H1 (cell line): ENCODE data around the gene UBQLN4. TPM values are rescaled to one million over a fixed set of nuclear protein-coding genes. Genes with fewer than 3 reads are reported as not detected.

Experiments
- CTCF ChIA-PET: fragments of 300-600 bp; sonication (Branson Sonifier 250); formaldehyde crosslinking; loops from one replicate; lab custom pipeline; 2021; ENCODE audit not compliant: partially characterized antibody; lab: Charles Lee
- POLR2A ChIA-PET: fragments of 300-600 bp; sonication (Branson Sonifier 250); formaldehyde crosslinking; loops from one replicate; lab custom pipeline; 2021; ENCODE audit warnings: inconsistent platforms; ENCODE audit not compliant: partially characterized antibody; lab: Charles Lee
- DNase-seq, 2 experiments: peaks; one replicate each; pipeline versions ENCODE4 v3.0.0 to v3.0.0-alpha.2; 2010 to 2022; ENCODE audit warnings: low spot score in 2 of 2, low read depth in 1 of 2, mixed read lengths in 1 of 2
- FAIRE-seq: peaks from 2 replicates; lab custom pipeline; 2011; peaks lifted over from hg19 to GRCh38; lab: Jason Lieb, UNC
- H2AFZ ChIP-seq: 2 replicates; pipeline ENCODE4 v1.8.1; 2012; ENCODE audit warnings: low read length, inconsistent platforms
- H2AK5ac ChIP-seq: 2 replicates; pipeline ENCODE4 v1.6.1; 2013; ENCODE audit warnings: low read depth, low read length
- H2BK120ac ChIP-seq: replicated peaks from 2 replicates; pipeline ENCODE3; 2013; ENCODE audit warnings: low read depth, low read length, inconsistent platforms
- H2BK12ac ChIP-seq: 2 replicates; pipeline ENCODE4 v1.6.1; 2013; ENCODE audit warnings: low read depth, low read length
- H2BK15ac ChIP-seq: 2 replicates; pipeline ENCODE4 v1.6.1; 2013; ENCODE audit warnings: low read length
- H2BK20ac ChIP-seq: 2 replicates; pipeline ENCODE4 v1.6.1; 2013; ENCODE audit warnings: low read length
- H2BK5ac ChIP-seq: 2 replicates; pipeline ENCODE4 v1.6.1; 2013; ENCODE audit warnings: low read depth, low read length
- H3K14ac ChIP-seq: 2 replicates; pipeline ENCODE4 v1.6.1; 2013; ENCODE audit warnings: inconsistent platforms; ENCODE audit not compliant: insufficient read length
- H3K18ac ChIP-seq: 2 replicates; pipeline ENCODE4 v1.6.1; 2013; ENCODE audit warnings: low read length; ENCODE audit errors: extremely low read depth
- H3K23ac ChIP-seq: 2 replicates; pipeline ENCODE4 v1.6.1; 2013; ENCODE audit warnings: inconsistent platforms; ENCODE audit not compliant: insufficient read length
- H3K23me2 ChIP-seq: 2 replicates; pipeline ENCODE4 v1.6.1; 2013; ENCODE audit warnings: low read depth, low read length
- H3K27ac ChIP-seq: 2 replicates; pipeline ENCODE4 v1.6.1; 2011; ENCODE audit warnings: low read depth, low read length, inconsistent platforms
- H3K27me3 ChIP-seq, 4 experiments: replicated peaks in 1 of 4; 1 replicate in 1 of 4; 2 replicates in 3 of 4; pipeline versions ENCODE4 v1.6.1 to v1.8.1; 2011 to 2013; ENCODE audit warnings: low read length in 3 of 4, mild to moderate bottlenecking in 3 of 4, inconsistent platforms in 2 of 4, mixed read lengths in 2 of 4, moderate library complexity in 1 of 4; ENCODE audit not compliant: control insufficient read depth in 3 of 4, insufficient read depth in 3 of 4; ENCODE audit errors: extremely low read depth in 1 of 4
- H3K36me3 ChIP-seq, 4 experiments: 2 replicates each; pipeline versions ENCODE4 v1.6.1 to v1.8.1; 2011 to 2013; ENCODE audit warnings: mild to moderate bottlenecking in 4 of 4, low read length in 3 of 4, moderate library complexity in 2 of 4, control low read depth in 1 of 4, inconsistent platforms in 1 of 4; ENCODE audit not compliant: insufficient read depth in 4 of 4, control insufficient read depth in 2 of 4
- H3K4ac ChIP-seq: replicated peaks from 2 replicates; pipeline ENCODE3; 2013; ENCODE audit warnings: low read length, low read depth, mixed read lengths, inconsistent platforms; ENCODE audit not compliant: insufficient read length
- H3K4me1 ChIP-seq, 4 experiments: replicated peaks in 1 of 4; 1 replicate in 1 of 4; 2 replicates in 3 of 4; pipeline versions ENCODE4 v1.6.1 to v1.8.1; 2011 to 2013; ENCODE audit warnings: low read length in 3 of 4, inconsistent platforms in 2 of 4, mixed read lengths in 1 of 4; ENCODE audit not compliant: insufficient read depth in 4 of 4, control insufficient read depth in 3 of 4
- H3K4me2 ChIP-seq, 2 experiments: 2 replicates each; pipeline versions ENCODE4 v1.6.1 to v1.8.1; 2011 to 2013; ENCODE audit warnings: low read depth in 2 of 2, low read length in 2 of 2, control low read depth in 1 of 2, inconsistent platforms in 1 of 2, mild to moderate bottlenecking in 1 of 2; ENCODE audit not compliant: insufficient read depth in 1 of 2
- H3K4me3 ChIP-seq, 4 experiments: fragments of 200-600, 300-600 bp in 1 of 4; sonication (generic), shearing (Covaris generic), sonication (Bioruptor Twin) in 1 of 4; 2 replicates each; pipeline versions ENCODE4 v1.5.1 to v1.8.1; 2011 to 2016; ENCODE audit warnings: low read length in 4 of 4, low read depth in 3 of 4, control low read depth in 2 of 4, inconsistent platforms in 2 of 4, mild to moderate bottlenecking in 2 of 4, mixed read lengths in 1 of 4, moderate library complexity in 1 of 4; ENCODE audit not compliant: insufficient read depth in 2 of 4; ENCODE audit errors: extremely low read depth in 1 of 4
- H3K56ac ChIP-seq: replicated peaks from 2 replicates; pipeline ENCODE3; 2013; ENCODE audit warnings: low read depth, mild to moderate bottlenecking, mixed read lengths, low read length, inconsistent platforms; ENCODE audit not compliant: insufficient read length
- H3K79me1 ChIP-seq: 2 replicates; pipeline ENCODE4 v1.6.1; 2013; ENCODE audit warnings: low read depth, low read length, control low read depth
- H3K79me2 ChIP-seq, 2 experiments: 2 replicates each; pipeline versions ENCODE4 v1.6.1 to v1.8.1; 2012 to 2013; ENCODE audit warnings: low read length in 2 of 2, mild to moderate bottlenecking in 2 of 2, inconsistent platforms in 1 of 2; ENCODE audit not compliant: insufficient read depth in 2 of 2, control insufficient read depth in 1 of 2
- H3K9ac ChIP-seq, 4 experiments: replicated peaks in 1 of 4; 1 replicate in 1 of 4; 2 replicates in 3 of 4; pipeline versions ENCODE4 v1.6.1 to v1.8.1; 2011 to 2013; ENCODE audit warnings: low read depth in 3 of 4, low read length in 3 of 4, control low read depth in 2 of 4, mild to moderate bottlenecking in 2 of 4, moderate library complexity in 2 of 4, inconsistent platforms in 1 of 4; ENCODE audit errors: extremely low read depth in 1 of 4
- H3K9me3 ChIP-seq, 2 experiments: 2 replicates each; pipeline versions ENCODE4 v1.6.1 to v1.8.1; 2012 to 2013; ENCODE audit warnings: mild to moderate bottlenecking in 2 of 2, moderate library complexity in 2 of 2, control low read depth in 1 of 2, inconsistent platforms in 1 of 2, low read depth in 1 of 2, low read length in 1 of 2, mixed read lengths in 1 of 2; ENCODE audit not compliant: insufficient read depth in 2 of 2
- H4K20me1 ChIP-seq, 2 experiments: replicated peaks in 1 of 2; 2 replicates each; pipeline versions ENCODE3 to v1.8.1; 2011 to 2013; ENCODE audit warnings: inconsistent platforms in 2 of 2, low read length in 2 of 2, mild to moderate bottlenecking in 1 of 2; ENCODE audit not compliant: insufficient read depth in 2 of 2, control insufficient read depth in 1 of 2
- H4K5ac ChIP-seq: 2 replicates; pipeline ENCODE4 v1.6.1; 2013; ENCODE audit warnings: low read length, low read depth, mixed read lengths, inconsistent platforms; ENCODE audit not compliant: insufficient read length
- H4K8ac ChIP-seq: 2 replicates; pipeline ENCODE4 v1.8.0; 2013; ENCODE audit warnings: mild to moderate bottlenecking, moderate library complexity, low read length, inconsistent platforms; ENCODE audit not compliant: insufficient read depth; ENCODE audit errors: extremely low read depth
- H4K91ac ChIP-seq: replicated peaks from 2 replicates; pipeline ENCODE3; 2013; ENCODE audit warnings: low read length, mixed read lengths, inconsistent platforms; ENCODE audit not compliant: insufficient read length
- ASH2L ChIP-seq: fragments of 200-600, 300-600 bp; sonication (generic); IDR thresholded peaks from one replicate; pipeline ENCODE4 v1.7.1; 2017; ENCODE audit warnings: low read length
- BRCA1 ChIP-seq: IDR thresholded peaks from 2 replicates; pipeline ENCODE4 v1.6.1; 2012; ENCODE audit warnings: low read depth, low read length, improper control_type of control experiment
- CHD1 ChIP-seq: IDR thresholded peaks from 2 replicates; pipeline ENCODE4 v1.6.1; 2012; ENCODE audit warnings: low read depth, low read length, improper control_type of control experiment
- EGR1 ChIP-seq: IDR thresholded peaks from 2 replicates; pipeline ENCODE4 v1.6.1; 2011; ENCODE audit warnings: low read depth, low read length, borderline replicate concordance
- NRF1 ChIP-seq: IDR thresholded peaks from 2 replicates; pipeline ENCODE4 v1.6.1; 2011; ENCODE audit warnings: mild to moderate bottlenecking, low read depth, low read length, improper control_type of control experiment
- POU5F1 ChIP-seq: IDR thresholded peaks from 2 replicates; pipeline ENCODE4 v1.6.1; 2011; ENCODE audit warnings: low read depth, mild to moderate bottlenecking, low read length, moderate library complexity
- RBBP5 ChIP-seq: IDR thresholded peaks from 2 replicates; pipeline ENCODE4 v1.7.1; 2012; ENCODE audit warnings: low read depth, mild to moderate bottlenecking, inconsistent platforms, low read length, moderate library complexity, borderline replicate concordance
- RXRA ChIP-seq: IDR thresholded peaks from 2 replicates; pipeline ENCODE4 v1.6.1; 2011; ENCODE audit warnings: low read depth, mild to moderate bottlenecking, low read length, moderate library complexity; ENCODE audit not compliant: insufficient read depth
- SP4 ChIP-seq: IDR thresholded peaks from 2 replicates; pipeline ENCODE4 v1.6.1; 2012; ENCODE audit warnings: low read length, inconsistent platforms
- SRF ChIP-seq: IDR thresholded peaks from 2 replicates; pipeline ENCODE4 v1.6.1; 2011; ENCODE audit warnings: mild to moderate bottlenecking, low read depth, low read length, moderate library complexity
- TCF12 ChIP-seq: IDR thresholded peaks from 2 replicates; pipeline ENCODE4 v1.6.1; 2011; ENCODE audit warnings: low read depth, mild to moderate bottlenecking, low read length
- WGBS, 2 experiments: shearing (Covaris generic) in 1 of 2; methylation state at CpG; one replicate each; pipeline versions ENCODE4 v1.1.6 to v1.1.7; 2013 to 2015; ENCODE audit warnings: low lambda C conversion rate in 2 of 2, mixed read lengths in 2 of 2, inconsistent platforms in 1 of 2, low coverage in 1 of 2, missing lambda C conversion rate in 1 of 2; ENCODE audit not compliant: insufficient replicate concordance in 2 of 2, insufficient coverage in 1 of 2, insufficient read length in 1 of 2; ENCODE audit errors: extremely low coverage in 1 of 2, missing lambda C conversion rate in 1 of 2; 5-methylcytosine and 5-hydroxymethylcytosine counted together
- polyA plus RNA-seq, 7 experiments: library from polyadenylated mRNA; depleted of rRNA in 3 of 7; stranded (reverse) in 5 of 7; unstranded in 2 of 7; fragments of >200 nt in 5 of 7; fragments of 200-250 nt in 2 of 7; gene quantifications; 1 replicate in 5 of 7; 2 replicates in 1 of 7; 4 replicates in 1 of 7; pipeline versions ENCODE4 v1.2.1 to v1.2.3, GENCODE V29; 2011 to 2013; ENCODE audit warnings: missing spikeins in 2 of 7, mixed read lengths in 2 of 7
- total RNA-seq: library from RNA; stranded (reverse); fragmentation: NEBNext Ultra II Directional; extraction: Animal tissue kit (Norgen Biotek cat#: 25700); gene quantifications from 2 replicates; pipeline ENCODE4 v1.2.1, GENCODE V29; 2021

The UBQLN4 gene
- total and polyA plus RNA-seq, 2 of the 8 experiments (the other 6 are each of a cell fraction or from before 2014, with no cell fraction given): 37.7 to 52.0 TPM

DNA sequence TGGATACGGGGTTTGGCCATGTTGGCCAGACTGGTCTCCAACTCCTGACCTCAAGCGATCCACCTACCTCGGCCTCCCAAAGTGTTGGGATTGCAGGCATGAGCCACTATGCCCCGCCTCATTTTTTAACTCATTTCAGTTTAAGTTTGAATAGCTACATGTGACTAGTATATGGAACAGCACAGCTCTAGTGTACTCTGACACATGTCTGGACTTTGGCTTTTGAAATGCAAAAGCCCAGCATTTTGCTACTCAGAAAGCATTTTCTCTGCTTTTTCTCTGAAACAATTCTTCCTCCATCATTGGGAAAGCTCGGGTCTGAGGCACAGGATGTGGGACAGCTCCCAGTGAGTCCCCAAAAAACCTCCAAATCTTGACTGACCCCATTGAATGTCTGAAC lies 28.8 kb downstream of the UBQLN4 start:
- no peak overlapping the region for H4K91ac ChIP-seq

More for the DNA sequence above, 28.8 kb downstream of the UBQLN4 start:
- H3K79me1 ChIP-seq: 0 out of 2 replicates have a peak, but pooled peaks cover 4% of the 10 kb centered on the region
- H2BK12ac ChIP-seq: peak overlapping the region; percentile 1; the same call in 1 of the 2 replicates
- no peak overlapping the region for H2BK15ac ChIP-seq
- no peak overlapping the region for H3K9ac ChIP-seq
- no peak overlapping the region for H3K56ac ChIP-seq
- H4K8ac ChIP-seq: no peak overlapping the region
- FAIRE-seq: no peak
- 95% methylated on average over 5 of the region's 5 CpGs; no CpG with 5 or more reads in 1 of the 2 experiments for WGBS, 2 experiments
- no peak overlapping the region for H3K4me2 ChIP-seq
- no peak overlapping the region for H2BK120ac ChIP-seq
- H3K9me3 ChIP-seq: no peaks in the 10 kb centered on the region
- no peak overlapping the region for H2AFZ ChIP-seq
- H3K14ac ChIP-seq: no peak overlapping the region
- no peak overlapping the region for H2BK5ac ChIP-seq
- no peak overlapping the region for H2BK20ac ChIP-seq
- H3K4me3 ChIP-seq: no peak overlapping the region
- peaks cover 0 to 3% of the 10 kb centered on the region in 2 experiments for H4K20me1 ChIP-seq
- no peak overlapping the region for H3K27ac ChIP-seq
- TF ChIP-seq EGR1 (no peak), RXRA (no peak), POU5F1 (no peak), SP4 (no peak), NRF1 (no peak), TCF12 (no peak), ASH2L (no peak), RBBP5 (no peak), SRF (no peak), CHD1 (no peak), BRCA1 (no peak)
- TF ChIP-seq, all 59 proteins: peak for 0
- DNase-seq: no peak
- ChIA-PET POLR2A (interaction anchor here (0.6 to 1.4 kb wide), 3 partner anchors 29 to 619 kb away, joined by 4 read pairs; partner anchors contain the start of gene LAMTOR2), CTCF (interaction anchor here (0.6 to 2.2 kb wide), 15 partner anchors 9 to 105 kb away, joined by 3 to 9 read pairs (median 4); no protein-coding TSS in a partner anchor)
- Histone ChIP-seq H3K4ac (no peak overlapping the region), H3K18ac (no peak overlapping the region), H3K36me3 (no peaks in the 10 kb centered on the region), H3K23ac (no peak overlapping the region), H3K4me1 (peaks cover 0 to 4% (median under 1%) of the 10 kb centered on the region in 4 experiments; a peak in 4 of 7 replicates), H3K27me3 (peaks cover 0 to 4% (median under 1%) of the 10 kb centered on the region in 4 experiments; a peak in 1 of 7 replicates), H3K23me2 (peaks cover 5% of the 10 kb centered on the region; the same call in 1 of the 2 replicates), H3K79me2 (peaks cover 5 to 7% of the 10 kb centered on the region in 2 experiments), H2AK5ac (no peak overlapping the region), H4K5ac (no peak overlapping the region)
